ENCODE measurements around the gene FAM50B. TPM values are rescaled to one million over a fixed set of nuclear protein-coding genes. Genes with fewer than 3 reads are reported as not detected.

The FAM50B gene
- total RNA-seq, 2 donors from 2014 or later = 9.9 to 15.6 TPM

Other genes starting within 250 kb of the FAM50B start
- 10 to 100 TPM; 30.9 to 35.6 TPM for gene PXDC1, start 97.7 kb upstream of the FAM50B start, total RNA-seq
- not detected for gene FAM217A, start 229.8 kb downstream of the FAM50B start, total RNA-seq